K562 (cell line): ENCODE measurements around the gene DPM2. TPM values are rescaled to one million over a fixed set of nuclear protein-coding genes. Genes with fewer than 3 reads are reported as not detected.
A peak's percentile ranks its signal among the peaks of the same experiment; 100 is the strongest.

Source experiments
- ASH1L ChIP-seq: fragments of 450-650 bp; IDR thresholded peaks from 2 replicates; pipeline ENCODE4 v1.6.1; 2018; ENCODE audit warnings: borderline replicate concordance, mild to moderate bottlenecking, low read depth; ENCODE audit not compliant: partially characterized antibody
- BCL6 ChIP-seq: fragments of 250-450 bp; sonication (Bioruptor Pico); IDR thresholded peaks from 2 replicates; pipeline ENCODE4 v1.4.0; 2020
- CCNT2 ChIP-seq: IDR thresholded peaks from 2 replicates; pipeline ENCODE4 v1.6.1; 2011; ENCODE audit warnings: borderline replicate concordance, low read depth, mild to moderate bottlenecking, moderate library complexity, mixed read lengths, low read length; ENCODE audit not compliant: insufficient read length; ENCODE audit errors: extremely low read depth
- CXXC5 ChIP-seq: fragments of 250-450 bp; sonication (Bioruptor Pico); IDR thresholded peaks from 2 replicates; pipeline ENCODE4 v1.8.0; 2022; ENCODE audit warnings: inconsistent platforms, mild to moderate bottlenecking, moderate library complexity
- FOSL1 ChIP-seq: fragments of 200-800 bp; sonication (Bioruptor generic); conservative IDR thresholded peaks from 2 replicates; pipeline ENCODE4 v1.6.1; 2016; ENCODE audit warnings: missing genetic modification characterization, missing compliant biosample characterization
- HIVEP1 ChIP-seq: fragments of 250-450 bp; sonication (Bioruptor Pico); IDR thresholded peaks from 2 replicates; pipeline ENCODE4 v1.4.0; 2020; ENCODE audit warnings: mild to moderate bottlenecking
- JUN ChIP-seq, 2 experiments: sonication (generic) in 1 of 2; formaldehyde crosslinking in 1 of 2; IDR thresholded peaks; 2 replicates each; pipeline versions ENCODE4 v1.6.1 to v1.8.0; 2012 to 2022; ENCODE audit warnings: borderline replicate concordance in 2 of 2, mild to moderate bottlenecking in 2 of 2, improper control_type of control experiment in 1 of 2, low read depth in 1 of 2, low read length in 1 of 2, missing genetic modification reagents in 1 of 2
- NFE2 ChIP-seq: IDR thresholded peaks from 2 replicates; pipeline ENCODE4 v1.6.1; 2014; ENCODE audit warnings: antibody characterized with exemption, low read depth
- NONO ChIP-seq, 2 experiments: fragments of 200-400 bp in 1 of 2; fragments of 450-650 bp in 1 of 2; formaldehyde crosslinking in 1 of 2; IDR thresholded peaks; 2 replicates each; pipeline ENCODE4 v1.6.1; 2017; ENCODE audit warnings: low read depth in 2 of 2, mild to moderate bottlenecking in 2 of 2, moderate library complexity in 2 of 2, low read length in 1 of 2
- NRF1 ChIP-seq, 2 experiments: fragments of 450-650 bp; IDR thresholded peaks in 1 of 2; conservative IDR thresholded peaks in 1 of 2; 2 replicates each; pipeline ENCODE4 v1.6.1; 2014; ENCODE audit warnings: mild to moderate bottlenecking in 2 of 2
- POLR2B ChIP-seq: fragments of 450-650 bp; IDR thresholded peaks from 2 replicates; pipeline ENCODE4 v1.6.1; 2018; ENCODE audit warnings: low read depth; ENCODE audit not compliant: partially characterized antibody
- RCOR1 ChIP-seq, 2 experiments: IDR thresholded peaks; 2 replicates each; pipeline ENCODE4 v1.6.1; 2012; ENCODE audit warnings: low read depth in 2 of 2, low read length in 2 of 2, borderline replicate concordance in 1 of 2, improper control_type of control experiment in 1 of 2
- TCF7 ChIP-seq: sonication (generic); IDR thresholded peaks from 2 replicates; pipeline ENCODE4 v1.6.1; 2016; ENCODE audit warnings: antibody characterized with exemption, borderline replicate concordance
- TCFL5 ChIP-seq: fragments of 250-450 bp; sonication (Bioruptor Pico); conservative IDR thresholded peaks from 2 replicates; pipeline ENCODE4 v1.6.1; 2021; ENCODE audit warnings: mild to moderate bottlenecking, moderate library complexity, matching md5 sums
- WHSC1 ChIP-seq: IDR thresholded peaks from one replicate; pipeline ENCODE4 v1.6.1; 2012; ENCODE audit warnings: low read length, control low read depth, inconsistent platforms
- ZNF24 ChIP-seq: fragments of 450-650 bp; IDR thresholded peaks from 2 replicates; pipeline ENCODE4 v1.6.1; 2016
- ZNF431 ChIP-seq: sonication (generic); formaldehyde crosslinking; IDR thresholded peaks from 2 replicates; pipeline ENCODE4 v1.8.0; 2022; ENCODE audit warnings: mild to moderate bottlenecking, missing genetic modification reagents
- polyA plus RNA-seq, 8 experiments: library from polyadenylated mRNA; depleted of rRNA in 4 of 8; stranded (reverse) in 5 of 8; unstranded in 3 of 8; fragments of >200 nt; fragmentation: Nextera tagmentation in 2 of 8; fragmentation: Illumina TruSeq in 1 of 8; extraction: Ambion mirVana in 2 of 8; extraction: Trizol in 1 of 8; gene quantifications; 2 replicates each; pipeline versions ENCODE4 v1.2.1 to v1.2.3, GENCODE V29; 2011 to 2014; ENCODE audit warnings: inconsistent platforms in 1 of 8, missing spikeins in 1 of 8
- total RNA-seq, 7 experiments: library from RNA; depleted of rRNA in 6 of 7; stranded (reverse); fragments of >200 nt in 6 of 7; fragmentation: Illumina TruSeq in 2 of 7; extraction: Trizol in 2 of 7; gene quantifications; 2 replicates each; pipeline versions ENCODE4 v1.2.1 to v1.2.3, GENCODE V29; 2011 to 2021; ENCODE audit warnings: low replicate concordance in 1 of 7
- TF ChIP-seq, protein P1 (sequence below): fragments of 450-650 bp; conservative IDR thresholded peaks from 2 replicates; pipeline ENCODE4 v1.6.1; 2016; ENCODE audit warnings: missing genetic modification characterization, low read depth, mild to moderate bottlenecking, missing compliant biosample characterization, moderate library complexity
- TF ChIP-seq, protein P2 (sequence below), 2 experiments: fragments of 450-650 bp in 1 of 2; sonication (generic) in 1 of 2; formaldehyde crosslinking; conservative IDR thresholded peaks; 2 replicates each; pipeline versions ENCODE4 v1.4.0 to v1.8.1; 2020 to 2022; ENCODE audit warnings: mild to moderate bottlenecking in 1 of 2, missing genetic modification reagents in 1 of 2
- TF ChIP-seq, protein P3 (sequence below), 3 experiments: IDR thresholded peaks in 2 of 3; conservative IDR thresholded peaks in 1 of 3; 2 replicates each; pipeline ENCODE4 v1.5.1; 2011 to 2012; ENCODE audit warnings: low read length in 3 of 3, mild to moderate bottlenecking in 3 of 3, control low read depth in 2 of 3, improper control_type of control experiment in 1 of 3, inconsistent platforms in 1 of 3, low read depth in 1 of 3, mixed read lengths in 1 of 3, moderate library complexity in 1 of 3; ENCODE audit not compliant: insufficient read depth in 2 of 3

Gene DPM2
- total and polyA plus RNA-seq, 9 of the 15 experiments (the other 6 are each of a cell fraction or from before 2014, with no cell fraction given): 43.5 to 126 (median 71.1) TPM

GRCh38 chr9:127930231-127931091 is 7.2 kb downstream of the DPM2 start, which contains the start of gene PIP5KL1 (continued):
- TF ChIP-seq, protein P1, sequence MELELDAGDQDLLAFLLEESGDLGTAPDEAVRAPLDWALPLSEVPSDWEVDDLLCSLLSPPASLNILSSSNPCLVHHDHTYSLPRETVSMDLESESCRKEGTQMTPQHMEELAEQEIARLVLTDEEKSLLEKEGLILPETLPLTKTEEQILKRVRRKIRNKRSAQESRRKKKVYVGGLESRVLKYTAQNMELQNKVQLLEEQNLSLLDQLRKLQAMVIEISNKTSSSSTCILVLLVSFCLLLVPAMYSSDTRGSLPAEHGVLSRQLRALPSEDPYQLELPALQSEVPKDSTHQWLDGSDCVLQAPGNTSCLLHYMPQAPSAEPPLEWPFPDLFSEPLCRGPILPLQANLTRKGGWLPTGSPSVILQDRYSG (tag): no peak
- TF ChIP-seq, protein P2, sequence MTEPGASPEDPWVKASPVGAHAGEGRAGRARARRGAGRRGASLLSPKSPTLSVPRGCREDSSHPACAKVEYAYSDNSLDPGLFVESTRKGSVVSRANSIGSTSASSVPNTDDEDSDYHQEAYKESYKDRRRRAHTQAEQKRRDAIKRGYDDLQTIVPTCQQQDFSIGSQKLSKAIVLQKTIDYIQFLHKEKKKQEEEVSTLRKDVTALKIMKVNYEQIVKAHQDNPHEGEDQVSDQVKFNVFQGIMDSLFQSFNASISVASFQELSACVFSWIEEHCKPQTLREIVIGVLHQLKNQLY (CRISPR knock-in tag; conservative IDR thresholded peaks at IDR 0.05): no peak
- TF ChIP-seq, protein P3, sequence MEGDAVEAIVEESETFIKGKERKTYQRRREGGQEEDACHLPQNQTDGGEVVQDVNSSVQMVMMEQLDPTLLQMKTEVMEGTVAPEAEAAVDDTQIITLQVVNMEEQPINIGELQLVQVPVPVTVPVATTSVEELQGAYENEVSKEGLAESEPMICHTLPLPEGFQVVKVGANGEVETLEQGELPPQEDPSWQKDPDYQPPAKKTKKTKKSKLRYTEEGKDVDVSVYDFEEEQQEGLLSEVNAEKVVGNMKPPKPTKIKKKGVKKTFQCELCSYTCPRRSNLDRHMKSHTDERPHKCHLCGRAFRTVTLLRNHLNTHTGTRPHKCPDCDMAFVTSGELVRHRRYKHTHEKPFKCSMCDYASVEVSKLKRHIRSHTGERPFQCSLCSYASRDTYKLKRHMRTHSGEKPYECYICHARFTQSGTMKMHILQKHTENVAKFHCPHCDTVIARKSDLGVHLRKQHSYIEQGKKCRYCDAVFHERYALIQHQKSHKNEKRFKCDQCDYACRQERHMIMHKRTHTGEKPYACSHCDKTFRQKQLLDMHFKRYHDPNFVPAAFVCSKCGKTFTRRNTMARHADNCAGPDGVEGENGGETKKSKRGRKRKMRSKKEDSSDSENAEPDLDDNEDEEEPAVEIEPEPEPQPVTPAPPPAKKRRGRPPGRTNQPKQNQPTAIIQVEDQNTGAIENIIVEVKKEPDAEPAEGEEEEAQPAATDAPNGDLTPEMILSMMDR (IDR thresholded peaks at IDR 0.05 in 2 of 3, conservative IDR thresholded peaks at IDR 0.05 in 1 of 3; ENCODE audit: insufficient read depth in 2 of 3, low read depth in 1 of 3, low read length in 3 of 3): 0 out of 6 replicates have a peak, but pooled peaks of 2 of the 3 experiments have one; percentile 6 to 28
- TF ChIP-seq RCOR1 (IDR thresholded peaks at IDR 0.05; ENCODE audit: borderline replicate concordance in 1 of 2, low read depth in 2 of 2, low read length in 2 of 2): peak in 1 of 2 experiments; percentile 76; a peak in 2 of 4 replicates
- peak; percentile 52 for TF ChIP-seq POLR2B
- TF ChIP-seq ASH1L: peak; percentile 70
- peak; percentile 61; the same call in 1 of the 2 replicates for TF ChIP-seq CXXC5 (CRISPR knock-in tag)
- TF ChIP-seq CCNT2: peak; percentile 92
- TF ChIP-seq NONO (IDR thresholded peaks at IDR 0.05; ENCODE audit: low read depth in 2 of 2, low read length in 1 of 2): no peak
- TF ChIP-seq NFE2: no peak
- no peak for TF ChIP-seq JUN (IDR thresholded peaks at IDR 0.05; ENCODE audit: borderline replicate concordance, low read depth, low read length)
- TF ChIP-seq JUN (CRISPR knock-in tag; IDR thresholded peaks at IDR 0.05; ENCODE audit: borderline replicate concordance): 0 out of 2 replicates have a peak, but pooled peaks have one; percentile 60
- TF ChIP-seq BCL6: no peak
- 0 out of 2 replicates have a peak, but pooled peaks have one; percentile 33 for TF ChIP-seq FOSL1 (tag)
- TF ChIP-seq WHSC1: no peak
- TF ChIP-seq ZNF24: no peak
- no peak for TF ChIP-seq TCF7
- no peak for TF ChIP-seq ZNF431
- TF ChIP-seq HIVEP1: no peak
- peak; percentile 51 to 56; a peak in 3 of 4 replicates for TF ChIP-seq NRF1 (conservative IDR thresholded peaks at IDR 0.05 in 1 of 2, IDR thresholded peaks at IDR 0.05 in 1 of 2)
- no peak for TF ChIP-seq TCFL5
